ENCODE data around the gene FAM120C.

GRCh38 chrX:54171527-54172250, 11.4 kb downstream of the FAM120C start:
- TF ChIP-seq POLR2A (IDR thresholded peaks at IDR 0.05) (no peak), CTCF (IDR thresholded peaks at IDR 0.05 in 4 of 5, conservative IDR thresholded peaks at IDR 0.05 in 1 of 5) (no peak)
